ENCODE data around the gene TNFAIP8L3.

TNFAIP8L3 gene

DNA sequence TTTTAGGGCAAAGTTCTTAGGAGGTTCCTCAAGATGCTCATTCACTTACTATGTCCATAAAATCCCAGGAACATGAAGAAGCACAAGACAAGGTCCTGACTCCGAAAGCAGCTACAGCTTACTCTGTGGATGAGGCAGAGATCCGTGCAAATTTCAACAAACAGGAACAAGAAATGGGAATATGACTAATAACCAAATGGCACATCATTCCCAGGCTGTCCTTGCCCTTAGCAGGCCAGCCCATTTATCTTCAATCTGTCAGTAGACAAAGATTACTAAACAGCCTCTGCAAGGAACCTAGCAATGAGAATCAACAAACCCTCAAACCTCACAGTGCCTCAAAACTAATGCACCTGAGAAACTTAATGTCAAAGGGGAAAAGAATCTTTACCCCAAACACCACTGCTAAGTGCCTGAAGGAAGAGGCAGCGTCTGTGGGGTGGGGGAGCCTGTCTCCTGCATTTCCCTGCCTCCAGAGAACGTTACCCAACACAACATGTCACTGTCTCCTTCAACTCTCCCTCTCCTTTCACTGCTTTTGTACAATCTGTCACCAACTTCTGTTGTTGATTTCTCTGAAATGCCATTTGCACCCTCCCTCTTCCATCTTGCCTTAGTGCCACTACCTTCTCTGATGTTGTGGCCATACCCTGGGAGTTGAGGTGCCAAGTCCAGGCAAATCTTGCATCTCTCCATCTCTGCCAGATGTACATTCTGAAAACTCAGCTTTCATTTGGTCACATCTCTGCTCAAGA, 4.8 kb downstream of the TNFAIP8L3 start:
- H3K27me3 ChIP-seq = peaks cover 63% of the 10 kb centered on the region
- TF ChIP-seq, protein P1, sequence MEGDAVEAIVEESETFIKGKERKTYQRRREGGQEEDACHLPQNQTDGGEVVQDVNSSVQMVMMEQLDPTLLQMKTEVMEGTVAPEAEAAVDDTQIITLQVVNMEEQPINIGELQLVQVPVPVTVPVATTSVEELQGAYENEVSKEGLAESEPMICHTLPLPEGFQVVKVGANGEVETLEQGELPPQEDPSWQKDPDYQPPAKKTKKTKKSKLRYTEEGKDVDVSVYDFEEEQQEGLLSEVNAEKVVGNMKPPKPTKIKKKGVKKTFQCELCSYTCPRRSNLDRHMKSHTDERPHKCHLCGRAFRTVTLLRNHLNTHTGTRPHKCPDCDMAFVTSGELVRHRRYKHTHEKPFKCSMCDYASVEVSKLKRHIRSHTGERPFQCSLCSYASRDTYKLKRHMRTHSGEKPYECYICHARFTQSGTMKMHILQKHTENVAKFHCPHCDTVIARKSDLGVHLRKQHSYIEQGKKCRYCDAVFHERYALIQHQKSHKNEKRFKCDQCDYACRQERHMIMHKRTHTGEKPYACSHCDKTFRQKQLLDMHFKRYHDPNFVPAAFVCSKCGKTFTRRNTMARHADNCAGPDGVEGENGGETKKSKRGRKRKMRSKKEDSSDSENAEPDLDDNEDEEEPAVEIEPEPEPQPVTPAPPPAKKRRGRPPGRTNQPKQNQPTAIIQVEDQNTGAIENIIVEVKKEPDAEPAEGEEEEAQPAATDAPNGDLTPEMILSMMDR (IDR thresholded peaks at IDR 0.05; ENCODE audit: low read depth, low read length) = no peak
- H3K4me1 ChIP-seq = no peaks in the 10 kb centered on the region
- no peaks in the 10 kb centered on the region for H3K36me3 ChIP-seq
- H3K4me3 ChIP-seq (ENCODE audit: low read depth, low read length) = no peak overlapping the region
- H3K9me3 ChIP-seq = no peaks in the 10 kb centered on the region
- DNase-seq = no peak

DNA sequence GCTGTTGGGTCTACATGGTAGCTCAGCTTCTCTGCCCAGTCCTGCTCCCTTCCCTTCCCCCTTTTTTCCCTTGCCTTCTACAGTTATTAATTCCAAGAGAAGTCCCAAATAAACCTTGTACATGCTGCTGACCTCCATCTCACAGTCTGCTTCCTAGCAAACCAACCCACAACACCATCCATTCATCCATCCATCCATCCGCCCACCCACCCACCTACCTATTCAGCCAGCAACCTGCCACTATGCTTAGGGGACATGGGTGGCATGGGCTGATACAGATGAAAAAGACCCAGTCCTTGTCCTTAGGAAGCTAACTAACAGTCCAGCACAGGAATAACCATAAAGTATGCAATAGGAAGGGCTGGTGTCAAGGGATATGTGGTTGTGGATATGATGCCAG, 5.7 kb downstream of the TNFAIP8L3 start:
- no peak for DNase-seq
- no peaks in the 10 kb centered on the region for H3K36me3 ChIP-seq
- no peaks in the 10 kb centered on the region for H3K4me1 ChIP-seq
- H3K9me3 ChIP-seq = no peaks in the 10 kb centered on the region
- H3K27me3 ChIP-seq = peaks cover 54% of the 10 kb centered on the region
- no peak overlapping the region for H3K4me3 ChIP-seq (ENCODE audit: low read depth, low read length)
- TF ChIP-seq, protein P1 (IDR thresholded peaks at IDR 0.05; ENCODE audit: low read depth, low read length) = no peak

DNA sequence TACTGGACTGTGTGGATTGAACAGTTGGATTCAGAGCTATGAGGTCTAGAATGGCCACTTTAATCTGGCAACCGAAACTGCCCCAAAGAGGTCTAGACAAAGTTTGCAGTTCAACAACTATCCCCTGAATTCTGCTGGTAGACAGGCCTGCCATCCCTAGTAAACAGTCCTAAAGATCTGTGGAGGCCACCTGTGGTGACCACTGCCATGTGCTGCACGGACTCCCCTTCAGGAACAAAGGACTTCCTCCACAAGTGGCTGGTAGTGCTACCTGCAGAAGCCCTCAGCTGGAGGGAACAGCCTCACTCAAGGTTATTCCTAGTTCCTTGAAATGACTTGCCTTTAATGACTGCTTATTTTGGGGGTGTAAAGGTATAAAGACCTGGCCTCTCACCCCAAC, 6.1 kb downstream of the TNFAIP8L3 start:
- TF ChIP-seq, protein P1 (IDR thresholded peaks at IDR 0.05; ENCODE audit: low read depth, low read length) = no peak
- Histone ChIP-seq H3K27me3 (peaks cover 50% of the 10 kb centered on the region), H3K4me1 (no peaks in the 10 kb centered on the region), H3K36me3 (no peaks in the 10 kb centered on the region), H3K4me3 (ENCODE audit: low read depth, low read length) (no peak overlapping the region), H3K9me3 (no peaks in the 10 kb centered on the region)
- DNase-seq = no peak

DNA sequence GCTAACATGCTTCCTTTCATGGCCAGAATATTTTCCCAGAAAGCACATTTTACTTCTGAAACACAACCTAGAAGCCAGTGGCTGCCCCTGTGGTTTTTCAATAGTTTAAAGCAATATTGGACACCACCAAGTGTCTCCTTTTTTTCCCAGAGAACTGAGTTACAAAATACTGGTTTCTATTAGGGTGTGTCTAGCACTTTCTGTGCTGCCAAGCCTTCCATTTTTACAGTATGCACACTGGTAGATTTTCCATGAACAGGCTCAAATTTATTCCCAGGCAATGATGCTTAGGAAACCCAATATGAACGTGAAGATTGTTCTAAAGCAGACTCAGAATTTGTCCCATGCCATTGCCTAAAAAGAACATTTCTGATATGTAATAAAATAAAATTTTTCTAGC, 7.2 kb downstream of the TNFAIP8L3 start:
- Histone ChIP-seq H3K4me1 (no peaks in the 10 kb centered on the region), H3K36me3 (no peaks in the 10 kb centered on the region), H3K27me3 (peaks cover 39% of the 10 kb centered on the region), H3K4me3 (ENCODE audit: low read depth, low read length) (no peak overlapping the region), H3K9me3 (no peaks in the 10 kb centered on the region)
- DNase-seq = no peak
- TF ChIP-seq, protein P1 (IDR thresholded peaks at IDR 0.05; ENCODE audit: low read depth, low read length) = no peak

DNA sequence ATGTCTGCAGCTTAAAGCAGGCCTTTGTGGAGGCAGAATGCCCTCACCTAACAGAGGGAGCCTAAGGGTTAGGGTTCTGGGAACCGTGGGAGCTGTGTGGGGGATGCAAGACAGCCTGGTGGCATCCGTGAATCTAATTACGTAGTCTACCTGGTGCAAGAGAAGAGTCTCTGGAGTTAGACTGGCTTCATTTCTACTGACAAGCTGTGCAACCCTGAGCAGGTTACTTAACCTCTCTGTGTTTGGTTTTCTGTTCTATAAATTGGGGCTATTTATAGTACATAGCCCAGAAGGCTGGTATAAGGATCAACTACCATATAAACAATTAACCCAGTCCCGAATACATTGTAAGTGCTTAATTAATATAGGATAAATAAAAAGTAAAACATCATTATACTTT, 8.3 kb downstream of the TNFAIP8L3 start:
- Histone ChIP-seq H3K4me1 (no peaks in the 10 kb centered on the region), H3K4me3 (ENCODE audit: low read depth, low read length) (no peak overlapping the region), H3K27me3 (peaks cover 28% of the 10 kb centered on the region), H3K36me3 (no peaks in the 10 kb centered on the region), H3K9me3 (no peaks in the 10 kb centered on the region)
- TF ChIP-seq, protein P1 (IDR thresholded peaks at IDR 0.05; ENCODE audit: low read depth, low read length) = no peak
- no peak for DNase-seq

DNA sequence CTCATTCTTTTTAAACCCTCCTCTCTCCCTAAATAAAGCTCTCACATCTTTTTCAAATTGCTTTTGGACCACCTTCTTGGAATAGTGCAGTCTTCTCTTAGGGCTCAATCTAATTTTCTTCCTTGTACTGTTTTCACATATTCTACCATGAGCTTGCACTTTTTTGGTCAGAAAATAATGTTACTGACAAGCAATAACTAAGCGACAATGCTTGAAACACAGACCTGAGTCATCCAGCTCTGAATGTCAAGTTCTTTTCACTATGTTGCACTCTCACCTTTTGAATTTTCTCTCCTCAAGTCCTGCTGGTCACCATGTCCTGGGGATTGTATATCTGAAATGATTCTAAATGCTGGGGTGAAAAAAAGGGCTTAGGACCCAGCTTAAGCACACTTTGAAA, 8.9 kb downstream of the TNFAIP8L3 start:
- H3K4me3 ChIP-seq (ENCODE audit: low read depth, low read length) = no peak overlapping the region
- TF ChIP-seq, protein P1 (IDR thresholded peaks at IDR 0.05; ENCODE audit: low read depth, low read length) = no peak
- DNase-seq = no peak

More for the DNA sequence above, 8.9 kb downstream of the TNFAIP8L3 start:
- Histone ChIP-seq H3K9me3 (no peaks in the 10 kb centered on the region), H3K36me3 (no peaks in the 10 kb centered on the region), H3K27me3 (peaks cover 21% of the 10 kb centered on the region), H3K4me1 (no peaks in the 10 kb centered on the region)

All from BE2C (cell line).